Measurements from ENCODE around the gene CELF5. TPM values are rescaled to one million over a fixed set of nuclear protein-coding genes. Genes with fewer than 3 reads are reported as not detected.

Gene CELF5
- total RNA-seq, 4 donors from 2014 or later, result not detected

GRCh38 chr19:3236272-3236671, 11.8 kb downstream of the CELF5 start:
- DNase-seq, result no peak

GRCh38 chr19:3238066-3238561, 13.7 kb downstream of the CELF5 start:
- H3K27ac ChIP-seq, result no peak overlapping the region
- H3K4me3 ChIP-seq, result no peak overlapping the region
- no peak for DNase-seq
- no peak for TF ChIP-seq POLR2A (IDR thresholded peaks at IDR 0.05)
- TF ChIP-seq, protein P1, sequence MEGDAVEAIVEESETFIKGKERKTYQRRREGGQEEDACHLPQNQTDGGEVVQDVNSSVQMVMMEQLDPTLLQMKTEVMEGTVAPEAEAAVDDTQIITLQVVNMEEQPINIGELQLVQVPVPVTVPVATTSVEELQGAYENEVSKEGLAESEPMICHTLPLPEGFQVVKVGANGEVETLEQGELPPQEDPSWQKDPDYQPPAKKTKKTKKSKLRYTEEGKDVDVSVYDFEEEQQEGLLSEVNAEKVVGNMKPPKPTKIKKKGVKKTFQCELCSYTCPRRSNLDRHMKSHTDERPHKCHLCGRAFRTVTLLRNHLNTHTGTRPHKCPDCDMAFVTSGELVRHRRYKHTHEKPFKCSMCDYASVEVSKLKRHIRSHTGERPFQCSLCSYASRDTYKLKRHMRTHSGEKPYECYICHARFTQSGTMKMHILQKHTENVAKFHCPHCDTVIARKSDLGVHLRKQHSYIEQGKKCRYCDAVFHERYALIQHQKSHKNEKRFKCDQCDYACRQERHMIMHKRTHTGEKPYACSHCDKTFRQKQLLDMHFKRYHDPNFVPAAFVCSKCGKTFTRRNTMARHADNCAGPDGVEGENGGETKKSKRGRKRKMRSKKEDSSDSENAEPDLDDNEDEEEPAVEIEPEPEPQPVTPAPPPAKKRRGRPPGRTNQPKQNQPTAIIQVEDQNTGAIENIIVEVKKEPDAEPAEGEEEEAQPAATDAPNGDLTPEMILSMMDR (IDR thresholded peaks at IDR 0.05), result no peak
- H3K27me3 ChIP-seq, result no peaks in the 10 kb centered on the region
- no peaks in the 10 kb centered on the region for H3K9me3 ChIP-seq
- no peaks in the 10 kb centered on the region for H3K36me3 ChIP-seq
- H3K4me1 ChIP-seq, result no peaks in the 10 kb centered on the region

More at GRCh38 chr19:3236272-3236671, 11.8 kb downstream of the CELF5 start:
- H3K9me3 ChIP-seq, result no peaks in the 10 kb centered on the region
- H3K4me1 ChIP-seq, result no peaks in the 10 kb centered on the region
- no peaks in the 10 kb centered on the region for H3K36me3 ChIP-seq
- H3K4me3 ChIP-seq, result no peak overlapping the region
- H3K27ac ChIP-seq, result no peak overlapping the region
- TF ChIP-seq, protein P1 (IDR thresholded peaks at IDR 0.05), result no peak
- TF ChIP-seq POLR2A (IDR thresholded peaks at IDR 0.05), result no peak
- H3K27me3 ChIP-seq, result no peaks in the 10 kb centered on the region

DNA sequence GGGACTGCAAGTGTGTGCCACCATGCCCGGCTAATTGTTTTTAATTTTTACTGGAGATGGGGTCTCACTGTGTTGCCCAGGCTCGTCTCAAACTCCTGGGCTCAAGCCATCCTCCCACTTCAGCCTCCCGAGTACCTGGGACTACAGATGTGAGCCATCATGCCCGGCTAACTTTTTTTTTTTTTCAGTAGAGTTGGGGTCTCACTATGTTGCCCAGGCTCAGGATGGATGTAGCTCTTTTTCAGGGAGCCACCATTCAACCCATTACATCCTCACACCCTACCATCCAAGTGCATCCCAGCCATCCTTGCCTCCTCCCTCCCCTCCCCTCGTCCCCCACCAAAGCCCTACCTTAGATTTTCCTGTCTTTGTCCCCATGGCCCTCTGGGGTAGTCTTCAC, 14.9 kb downstream of the CELF5 start:
- Histone ChIP-seq H3K9me3 (no peaks in the 10 kb centered on the region), H3K4me1 (no peaks in the 10 kb centered on the region), H3K27me3 (no peaks in the 10 kb centered on the region), H3K27ac (no peak overlapping the region), H3K4me3 (no peak overlapping the region), H3K36me3 (no peaks in the 10 kb centered on the region)
- DNase-seq, result no peak
- no peak for TF ChIP-seq POLR2A (IDR thresholded peaks at IDR 0.05)
- TF ChIP-seq, protein P1 (IDR thresholded peaks at IDR 0.05), result no peak

DNA sequence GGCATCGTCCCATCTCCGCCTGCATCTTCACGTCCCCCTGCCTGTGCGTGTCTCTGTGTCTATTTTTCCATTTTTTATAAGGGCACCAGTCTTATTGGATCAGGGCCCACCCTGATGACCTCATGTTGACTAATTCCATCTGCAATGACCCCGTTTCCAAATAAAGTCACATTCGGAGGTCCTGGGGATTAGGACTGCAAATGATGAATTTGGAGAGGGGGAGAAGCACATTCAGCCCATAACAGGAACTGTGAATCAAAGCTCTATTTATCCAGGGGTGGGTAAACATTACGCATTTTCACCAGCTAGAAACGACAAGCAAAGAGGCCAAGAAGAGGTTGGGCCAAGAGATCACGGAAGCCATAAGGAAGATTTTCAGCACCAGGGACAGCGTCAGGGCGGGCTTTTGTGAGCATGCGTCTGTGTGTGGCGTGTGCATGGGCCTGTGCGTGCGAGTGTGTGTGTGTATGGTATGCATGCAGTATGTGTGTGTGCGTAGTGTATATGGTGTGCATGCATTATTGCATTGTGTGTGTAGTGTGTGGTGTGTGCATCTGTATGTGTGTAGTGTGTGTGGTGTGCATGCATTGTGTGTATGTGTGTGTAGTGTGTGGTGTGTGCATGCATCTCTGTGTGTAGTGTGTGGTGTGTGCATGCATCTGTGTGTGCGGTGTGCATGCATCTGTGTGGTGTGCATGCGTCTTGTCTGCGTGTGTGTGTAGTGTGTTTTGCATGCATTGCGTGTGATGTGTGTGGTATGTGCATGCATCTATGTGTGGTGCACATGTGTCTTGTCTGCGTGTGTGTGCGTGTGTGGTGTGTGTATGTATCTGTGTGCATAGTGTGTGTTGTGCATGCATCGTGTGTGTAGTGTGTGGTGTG, 19.6 kb downstream of the CELF5 start:
- no peaks in the 10 kb centered on the region for H3K9me3 ChIP-seq
- no peaks in the 10 kb centered on the region for H3K27me3 ChIP-seq
- no peak overlapping the region for H3K27ac ChIP-seq
- no peaks in the 10 kb centered on the region for H3K36me3 ChIP-seq
- DNase-seq, result peak in 1 of 3 donors; percentile 52
- H3K4me3 ChIP-seq, result no peak overlapping the region
- TF ChIP-seq, protein P1 (IDR thresholded peaks at IDR 0.05), result no peak
- no peak for TF ChIP-seq POLR2A (IDR thresholded peaks at IDR 0.05)
- no peaks in the 10 kb centered on the region for H3K4me1 ChIP-seq

- no peak overlapping the region for H3K4me3 ChIP-seq
- H3K9me3 ChIP-seq, result no peaks in the 10 kb centered on the region
- no peaks in the 10 kb centered on the region for H3K36me3 ChIP-seq
- no peak for TF ChIP-seq POLR2A (IDR thresholded peaks at IDR 0.05)
- TF ChIP-seq, protein P1 (IDR thresholded peaks at IDR 0.05), result no peak
- no peaks in the 10 kb centered on the region for H3K27me3 ChIP-seq
- no peak for DNase-seq
- no peak overlapping the region for H3K27ac ChIP-seq
- no peaks in the 10 kb centered on the region for H3K4me1 ChIP-seq
These were observed 20.6 kb downstream of the CELF5 start for GRCh38 chr19:3245050-3245449.
